IMR-90 (cell line): Measurements from ENCODE around the gene APOF. TPM values are rescaled to one million over a fixed set of nuclear protein-coding genes. Genes with fewer than 3 reads are reported as not detected.

Experiments used
- ATAC-seq: fragments of 200-7000 bp; cut with Tn5 transposase; 2 replicates; pipeline ENCODE4 v1.9.1; 2020; ENCODE audit warnings: low read depth, mild to moderate bottlenecking, moderate library complexity
- BruUV-seq: library from RNA; stranded (reverse); fragments of 400-500 nt; replicated peaks from 2 replicates; lab custom pipeline; 2021; lab: Mats Ljungman, UMichigan
- CTCF ChIA-PET: fragments of 300-600 bp; formaldehyde crosslinking; extraction: SDS; loops from one replicate; lab custom pipeline; 2021; ENCODE audit warnings: antibody characterized with exemption; lab: Yijun Ruan, JAX
- POLR2A ChIA-PET: fragments of 300-600 bp; sonication (Branson Sonifier 250); formaldehyde crosslinking; loops from one replicate; lab custom pipeline; 2022; ENCODE audit warnings: antibody characterized with exemption; ENCODE audit not compliant: unreplicated experiment; lab: Charles Lee
- DNase-seq: peaks from one replicate; pipeline ENCODE4 v3.0.0; 2013
- H2AFZ ChIP-seq: replicated peaks from 2 replicates; pipeline ENCODE3; 2013; ENCODE audit warnings: low read length, mild to moderate bottlenecking; ENCODE audit not compliant: poor library complexity
- H2AK5ac ChIP-seq: 2 replicates; pipeline ENCODE4 v1.6.1; 2013; ENCODE audit warnings: low read depth, low read length, inconsistent platforms
- H2AK9ac ChIP-seq: replicated peaks from 2 replicates; pipeline ENCODE3; 2013; ENCODE audit warnings: mild to moderate bottlenecking, low read depth, low read length, moderate library complexity; ENCODE audit not compliant: poor library complexity
- H2BK120ac ChIP-seq: 2 replicates; pipeline ENCODE4 v1.6.1; 2013; ENCODE audit warnings: low read depth, low read length, inconsistent platforms
- H2BK15ac ChIP-seq: 3 replicates; pipeline ENCODE4 v1.6.1; 2013; ENCODE audit warnings: low read depth, low read length, inconsistent platforms
- H2BK20ac ChIP-seq: 2 replicates; pipeline ENCODE4 v1.6.1; 2013; ENCODE audit warnings: low read depth, mild to moderate bottlenecking, inconsistent platforms, low read length, moderate library complexity
- H2BK5ac ChIP-seq: 2 replicates; pipeline ENCODE4 v1.6.1; 2013; ENCODE audit warnings: mild to moderate bottlenecking, low read depth, low read length, inconsistent platforms; ENCODE audit not compliant: poor library complexity, severe bottlenecking
- H3K14ac ChIP-seq: replicated peaks from 2 replicates; pipeline ENCODE4 v1.6.1; 2013; ENCODE audit warnings: low read depth, low read length, inconsistent platforms
- H3K18ac ChIP-seq: 2 replicates; pipeline ENCODE4 v1.6.1; 2013; ENCODE audit warnings: low read depth, low read length, control low read depth
- H3K23ac ChIP-seq: 2 replicates; pipeline ENCODE4 v1.6.1; 2013; ENCODE audit warnings: low read depth, low read length, inconsistent platforms
- H3K27ac ChIP-seq: 2 replicates; pipeline ENCODE4 v1.5.1; 2013; ENCODE audit warnings: mild to moderate bottlenecking, control low read depth, low read length; ENCODE audit not compliant: insufficient read depth
- H3K27me3 ChIP-seq: 2 replicates; pipeline ENCODE4 v1.6.1; 2013; ENCODE audit warnings: low read length; ENCODE audit not compliant: control insufficient read depth, insufficient read depth
- H3K36me3 ChIP-seq: 2 replicates; pipeline ENCODE4 v1.6.1; 2013; ENCODE audit warnings: low read length, mixed read lengths; ENCODE audit not compliant: control insufficient read depth, insufficient read depth
- H3K4ac ChIP-seq: 2 replicates; pipeline ENCODE4 v1.6.1; 2013; ENCODE audit warnings: low read depth, low read length, inconsistent platforms
- H3K4me1 ChIP-seq: 2 replicates; pipeline ENCODE4 v1.6.1; 2013; ENCODE audit warnings: low read length, mixed read lengths; ENCODE audit not compliant: control insufficient read depth, insufficient read depth
- H3K4me2 ChIP-seq: 2 replicates; pipeline ENCODE4 v1.6.1; 2013; ENCODE audit warnings: low read depth, mild to moderate bottlenecking, control low read depth, low read length, moderate library complexity
- H3K4me3 ChIP-seq: 2 replicates; pipeline ENCODE4 v1.5.1; 2013; ENCODE audit warnings: low read depth, mild to moderate bottlenecking, control low read depth, low read length, moderate library complexity; ENCODE audit not compliant: insufficient read depth
- H3K56ac ChIP-seq: 2 replicates; pipeline ENCODE4 v1.6.1; 2013; ENCODE audit warnings: low read length, inconsistent platforms; ENCODE audit not compliant: insufficient read depth; ENCODE audit errors: extremely low read depth
- H3K79me1 ChIP-seq, 2 experiments: 2 replicates each; pipeline ENCODE4 v1.6.1; 2013; ENCODE audit warnings: low read length in 2 of 2, inconsistent platforms in 1 of 2, low read depth in 1 of 2
- H3K9ac ChIP-seq: 2 replicates; pipeline ENCODE4 v1.6.1; 2013; ENCODE audit warnings: low read depth, low read length, control low read depth
- H3K9me1 ChIP-seq: 2 replicates; pipeline ENCODE4 v1.6.1; 2013; ENCODE audit warnings: low read length, inconsistent platforms; ENCODE audit not compliant: insufficient read depth
- H3K9me3 ChIP-seq: 2 replicates; pipeline ENCODE4 v1.6.1; 2013; ENCODE audit warnings: low read length; ENCODE audit not compliant: control insufficient read depth, insufficient read depth
- H4K20me1 ChIP-seq: 2 replicates; pipeline ENCODE4 v1.6.1; 2013; ENCODE audit warnings: low read length, inconsistent platforms; ENCODE audit not compliant: insufficient read depth
- H4K5ac ChIP-seq: 2 replicates; pipeline ENCODE4 v1.6.1; 2013; ENCODE audit warnings: mild to moderate bottlenecking, low read depth, low read length, control low read depth
- H4K8ac ChIP-seq, 2 experiments: 2 replicates each; pipeline ENCODE4 v1.6.1; 2013; ENCODE audit warnings: low read depth in 2 of 2, low read length in 2 of 2, control low read depth in 1 of 2, inconsistent platforms in 1 of 2
- H4K91ac ChIP-seq: 2 replicates; pipeline ENCODE4 v1.6.1; 2013; ENCODE audit warnings: low read depth, low read length, inconsistent platforms; ENCODE audit not compliant: insufficient read depth
- BHLHE40 ChIP-seq: fragments of 150-350 bp; IDR thresholded peaks from 2 replicates; pipeline ENCODE4 v1.6.1; 2016; ENCODE audit warnings: mild to moderate bottlenecking, low read depth, low read length
- CEBPB ChIP-seq: IDR thresholded peaks from 2 replicates; pipeline ENCODE4 v1.6.1; 2012; ENCODE audit warnings: low read depth, low read length, improper control_type of control experiment
- CHD1 ChIP-seq: IDR thresholded peaks from 2 replicates; pipeline ENCODE4 v1.6.1; 2012; ENCODE audit warnings: low read depth, low read length, improper control_type of control experiment
- CTCF ChIP-seq: conservative IDR thresholded peaks from 2 replicates; pipeline ENCODE4 v1.5.1; 2012; ENCODE audit warnings: mild to moderate bottlenecking, low read depth, low read length, improper control_type of control experiment
- FOS ChIP-seq: fragments of 150-350 bp; IDR thresholded peaks from 2 replicates; pipeline ENCODE4 v1.6.1; 2016; ENCODE audit warnings: low read depth, low read length
- MAFK ChIP-seq: IDR thresholded peaks from 2 replicates; pipeline ENCODE4 v1.6.1; 2012; ENCODE audit warnings: low read depth, low read length, improper control_type of control experiment
- MAZ ChIP-seq: IDR thresholded peaks from 2 replicates; pipeline ENCODE4 v1.6.1; 2012; ENCODE audit warnings: low read depth, mild to moderate bottlenecking, low read length, improper control_type of control experiment, moderate library complexity, borderline replicate concordance
- MXI1 ChIP-seq: IDR thresholded peaks from 2 replicates; pipeline ENCODE4 v1.6.1; 2012; ENCODE audit warnings: low read depth, mild to moderate bottlenecking, low read length, moderate library complexity, borderline replicate concordance
- NFE2L2 ChIP-seq: fragments of 150-350 bp; IDR thresholded peaks from 2 replicates; pipeline ENCODE4 v1.6.1; 2016; ENCODE audit warnings: low read depth, mild to moderate bottlenecking, low read length
- POLR2A ChIP-seq: IDR thresholded peaks from 2 replicates; pipeline ENCODE4 v1.6.1; 2012; ENCODE audit warnings: mild to moderate bottlenecking, low read depth, low read length
- RAD21 ChIP-seq: IDR thresholded peaks from 2 replicates; pipeline ENCODE4 v1.6.1; 2012; ENCODE audit warnings: low read length, improper control_type of control experiment
- RCOR1 ChIP-seq: IDR thresholded peaks from 2 replicates; pipeline ENCODE4 v1.6.1; 2012; ENCODE audit warnings: mild to moderate bottlenecking, low read length, improper control_type of control experiment; ENCODE audit not compliant: insufficient replicate concordance
- RFX5 ChIP-seq: IDR thresholded peaks from 2 replicates; pipeline ENCODE4 v1.8.0; 2012; ENCODE audit warnings: low read depth, mild to moderate bottlenecking, low read length, moderate library complexity
- SMC3 ChIP-seq: fragments of 150-350 bp; IDR thresholded peaks from 2 replicates; pipeline ENCODE4 v1.6.1; 2016; ENCODE audit warnings: low read depth, mild to moderate bottlenecking, antibody characterized with exemption, low read length, moderate library complexity
- USF2 ChIP-seq: fragments of 150-350 bp; IDR thresholded peaks from 2 replicates; pipeline ENCODE4 v1.6.1; 2017; ENCODE audit warnings: mild to moderate bottlenecking, antibody characterized with exemption, low read length, low read depth
- WGBS, 2 experiments: methylation state at CpG; one replicate each; pipeline versions ENCODE4 v1.1.5 to v1.1.7; 2013; ENCODE audit warnings: missing lambda C conversion rate in 2 of 2; ENCODE audit not compliant: insufficient read length in 1 of 2; ENCODE audit errors: extremely low coverage in 2 of 2; 5-methylcytosine and 5-hydroxymethylcytosine counted together
- dilution Hi-C: fragments of 300-500 bp; cut with HindIII; formaldehyde crosslinking; loops from one replicate; pipeline ENCODE4 v1.14.3; 2018; ENCODE audit warnings: low sequenced_read_pairs; ENCODE audit not compliant: unreplicated experiment
- in situ Hi-C: fragments of 300-500 bp; cut with MboI; formaldehyde crosslinking; loops from 3 replicates; pipeline ENCODE4 v1.14.3; 2019; ENCODE audit warnings: low sequenced_read_pairs, inconsistent platforms, mixed read lengths
- intact Hi-C: fragments of 100-400 bp; cut with micrococcal nuclease; formaldehyde crosslinking; loops from 2 replicates; pipeline ENCODE4 v1.10.0; 2022
- polyA plus RNA-seq, 3 experiments: library from polyadenylated mRNA; depleted of rRNA; stranded (reverse); fragments of >200 nt; gene quantifications; 2 replicates each; pipeline ENCODE4 v1.2.3, GENCODE V29; 2012; ENCODE audit warnings: low replicate concordance in 1 of 3
- total RNA-seq: library from RNA; depleted of rRNA; stranded (reverse); fragments of >200 nt; gene quantifications from 2 replicates; pipeline ENCODE4 v1.2.3, GENCODE V29; 2012

The APOF gene
- total and polyA plus RNA-seq, 2 of the 4 experiments (the other 2 are of a cell fraction): not detected

GRCh38 chr12:56333679-56334489 is 28.8 kb downstream of the APOF start, which contains the start of gene PAN2:
Gene PAN2, minus strand, starts transcription at chr12:56334000. Its CDS starts 906 bp downstream, at chr12:56333094.
- Histone ChIP-seq H2BK120ac (peak within 1 kb of the TSS; percentile 78), H3K9ac (peak within 1 kb of the TSS; percentile 90), H3K27me3 (no peaks in the 10 kb centered on the region), H2BK15ac (peak within 1 kb of the TSS; percentile 74), H3K9me1 (peaks cover 10% of the 10 kb centered on the region), H3K18ac (peak within 1 kb of the TSS; percentile 81), H3K36me3 (no peaks in the 10 kb centered on the region), H2AK9ac (peak within 1 kb of the TSS; percentile 96), H4K8ac (peak within 1 kb of the TSS; percentile 99 to 100), H3K56ac (peak within 1 kb of the TSS; percentile 88), H3K14ac (peak within 1 kb of the TSS; percentile 89), H2AFZ (peak within 1 kb of the TSS; percentile 88), H3K23ac (peak within 1 kb of the TSS; percentile 89), H3K27ac (peak within 1 kb of the TSS; percentile 74), H4K5ac (peak within 1 kb of the TSS; percentile 98), H3K4ac (peak within 1 kb of the TSS; percentile 100), H3K9me3 (no peaks in the 10 kb centered on the region), H3K4me1 (peaks cover 5% of the 10 kb centered on the region; the same call in 1 of the 2 replicates), H4K91ac (peak within 1 kb of the TSS; percentile 99), H3K4me2 (peak within 1 kb of the TSS; percentile 95), H3K4me3 (peak within 1 kb of the TSS; percentile 56), H3K79me1 (peaks cover 10 to 24% of the 10 kb centered on the region in 2 experiments; a peak in 3 of 4 replicates), H2BK20ac (peak within 1 kb of the TSS; percentile 73), H2AK5ac (peak within 1 kb of the TSS; percentile 99), H2BK5ac (peak within 1 kb of the TSS; percentile 81), H4K20me1 (no peaks in the 10 kb centered on the region)
- ChIA-PET CTCF (no interaction called here), POLR2A (interaction anchor here (0.5 to 1.1 kb wide), 3 partner anchors 9 to 18 kb away, joined by 3 to 4 read pairs (median 3); partner anchors contain the start of gene CNPY2)
- in situ Hi-C loops: no loop called here
- 0% methylated on average over 7 of the region's 45 CpGs; no CpG with 5 or more reads in 1 of the 2 experiments for WGBS, 2 experiments
- ATAC-seq (peak; percentile 99), DNase-seq (peak; percentile 97)
- dilution Hi-C loops: no loop called here
- BruUV-seq: TSS peak; percentile 63
- intact Hi-C loops: loop anchor here (1.0 kb wide), 1 partner anchor 130 kb away; no protein-coding TSS in a partner anchor
- TF ChIP-seq BHLHE40 (no peak), NFE2L2 (no peak), MXI1 (no peak), MAFK (no peak), RCOR1 (peak; percentile 14), CEBPB (no peak), RFX5 (no peak), USF2 (0 out of 2 replicates have a peak, but pooled peaks have one; percentile 37), MAZ (peak; percentile 9; the same call in 1 of the 2 replicates), SMC3 (no peak; the same call in 1 of the 2 replicates), CHD1 (0 out of 2 replicates have a peak, but pooled peaks have one; percentile 9), POLR2A (peak; percentile 85), RAD21 (no peak; the same call in 1 of the 2 replicates), FOS (peak; percentile 49; the same call in 1 of the 2 replicates), CTCF (peak; percentile 68)
